ENCODE results near the gene ATP2C2.

DNA sequence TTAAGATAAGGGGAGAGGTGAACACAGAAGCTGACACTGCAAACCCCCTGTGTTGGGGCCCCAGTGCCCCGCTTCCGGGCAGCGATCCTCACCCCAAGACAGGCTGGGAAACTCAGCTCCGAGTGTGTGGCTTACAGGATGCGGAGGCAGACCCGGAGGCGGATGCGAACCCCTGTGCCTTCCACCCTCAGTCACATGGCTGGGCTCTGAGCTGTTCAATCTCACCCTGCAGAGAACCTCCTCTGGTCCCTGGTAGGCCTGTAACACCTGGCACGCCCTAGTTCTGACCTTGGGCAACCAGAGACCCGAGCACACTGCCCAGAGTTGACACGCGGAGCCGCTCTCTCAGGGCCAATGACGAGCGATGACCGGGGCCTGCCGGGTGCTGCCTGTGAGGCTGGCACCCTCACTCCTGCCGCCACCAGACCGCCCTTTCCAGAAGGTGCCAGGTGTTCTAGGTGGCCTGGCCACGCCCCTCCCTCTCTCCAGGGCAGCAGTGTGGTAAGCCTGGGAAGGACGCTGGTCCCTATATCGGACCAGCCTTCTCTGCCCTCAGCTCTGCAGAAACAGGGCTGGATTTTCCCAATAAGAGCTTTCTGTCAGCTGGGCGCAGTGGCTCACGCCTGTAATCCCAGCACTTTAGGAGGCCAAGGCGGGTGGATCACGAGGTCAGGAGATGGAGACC is 112.9 kb downstream of the ATP2C2 start:
- TF ChIP-seq, protein P1, sequence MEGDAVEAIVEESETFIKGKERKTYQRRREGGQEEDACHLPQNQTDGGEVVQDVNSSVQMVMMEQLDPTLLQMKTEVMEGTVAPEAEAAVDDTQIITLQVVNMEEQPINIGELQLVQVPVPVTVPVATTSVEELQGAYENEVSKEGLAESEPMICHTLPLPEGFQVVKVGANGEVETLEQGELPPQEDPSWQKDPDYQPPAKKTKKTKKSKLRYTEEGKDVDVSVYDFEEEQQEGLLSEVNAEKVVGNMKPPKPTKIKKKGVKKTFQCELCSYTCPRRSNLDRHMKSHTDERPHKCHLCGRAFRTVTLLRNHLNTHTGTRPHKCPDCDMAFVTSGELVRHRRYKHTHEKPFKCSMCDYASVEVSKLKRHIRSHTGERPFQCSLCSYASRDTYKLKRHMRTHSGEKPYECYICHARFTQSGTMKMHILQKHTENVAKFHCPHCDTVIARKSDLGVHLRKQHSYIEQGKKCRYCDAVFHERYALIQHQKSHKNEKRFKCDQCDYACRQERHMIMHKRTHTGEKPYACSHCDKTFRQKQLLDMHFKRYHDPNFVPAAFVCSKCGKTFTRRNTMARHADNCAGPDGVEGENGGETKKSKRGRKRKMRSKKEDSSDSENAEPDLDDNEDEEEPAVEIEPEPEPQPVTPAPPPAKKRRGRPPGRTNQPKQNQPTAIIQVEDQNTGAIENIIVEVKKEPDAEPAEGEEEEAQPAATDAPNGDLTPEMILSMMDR (IDR thresholded peaks at IDR 0.05), result no peak
- no peak for TF ChIP-seq POLR2A (IDR thresholded peaks at IDR 0.05)
